Measurements from ENCODE around the gene XYLT2. TPM values are rescaled to one million over a fixed set of nuclear protein-coding genes. Genes with fewer than 3 reads are reported as not detected.
A peak's percentile ranks its signal among the peaks of the same experiment; 100 is the strongest.

XYLT2 gene
- total RNA-seq, 6 experiments from 2014 or later = 7.0 to 13.8 (median 9.4) TPM

- TF ChIP-seq POLR2A (IDR thresholded peaks at IDR 0.05) (no peak), CTCF (IDR thresholded peaks at IDR 0.05) (no peak)
- DNase-seq (no peak), ATAC-seq (no peak)
- Histone ChIP-seq H3K4me3 (no peak overlapping the region), H3K27ac (no peak overlapping the region), H3K36me3 (peaks cover 0 to 14% (median 4%) of the 10 kb centered on the region in 4 donors), H3K27me3 (no peaks in the 10 kb centered on the region), H3K9me3 (no peaks in the 10 kb centered on the region), H3K4me1 (peaks cover 0 to 16% (median 0%) of the 10 kb centered on the region in 4 donors)
- intact Hi-C loops (cut with DNase I) = loop anchor here in 1 of 2 donors (10.0 kb wide), 1 partner anchor 127 kb away; no protein-coding TSS in a partner anchor
- 100% methylated on average over 1 of the region's 17 CpGs for WGBS (ENCODE audit: insufficient coverage, low coverage, low lambda C conversion rate, missing lambda C conversion rate)
These were observed 12.3 kb downstream of the XYLT2 start for GRCh38 chr17:50358177-50358576.

GRCh38 chr17:50359005-50359699 is 13.2 kb downstream of the XYLT2 start:
- WGBS (ENCODE audit: insufficient coverage, low coverage, low lambda C conversion rate, missing lambda C conversion rate) = 20% methylated on average over 1 of the region's 5 CpGs
- DNase-seq (peak; percentile 52 to 92 (median 85)), ATAC-seq (peak; percentile 41 to 82 (median 52))
- Histone ChIP-seq H3K27me3 (no peaks in the 10 kb centered on the region), H3K9me3 (no peaks in the 10 kb centered on the region), H3K4me3 (no peak overlapping the region), H3K27ac (no peak overlapping the region), H3K36me3 (peaks cover 0 to 14% (median 4%) of the 10 kb centered on the region in 4 donors), H3K4me1 (peaks cover 0 to 16% (median 0%) of the 10 kb centered on the region in 4 donors)
- intact Hi-C loops (cut with DNase I) = loop anchor here in 1 of 2 donors (10.0 kb wide), 1 partner anchor 126 kb away; no protein-coding TSS in a partner anchor
- TF ChIP-seq CTCF (IDR thresholded peaks at IDR 0.05) = no peak

- no peak overlapping the region for H3K4me3 ChIP-seq
- intact Hi-C loops (cut with DNase I) = loop anchor here in 1 of 2 donors (10.0 kb wide), 1 partner anchor 125 kb away; no protein-coding TSS in a partner anchor
- ATAC-seq (no peak), DNase-seq (peak in 2 of 3 donors; percentile 40)
- WGBS (ENCODE audit: insufficient coverage, low coverage, low lambda C conversion rate, missing lambda C conversion rate) = no CpG with 5 or more reads among the region's 14 CpGs
- no peak overlapping the region for H3K27ac ChIP-seq
- H3K36me3 ChIP-seq = peaks cover 0 to 14% (median 4%) of the 10 kb centered on the region in 4 donors
- TF ChIP-seq POLR2A (IDR thresholded peaks at IDR 0.05) (no peak), CTCF (IDR thresholded peaks at IDR 0.05) (no peak)
- no peaks in the 10 kb centered on the region for H3K9me3 ChIP-seq
- H3K27me3 ChIP-seq = no peaks in the 10 kb centered on the region
- peaks cover 0 to 16% (median 0%) of the 10 kb centered on the region in 4 donors for H3K4me1 ChIP-seq
These were observed 14.1 kb downstream of the XYLT2 start for GRCh38 chr17:50359998-50360461.

- Histone ChIP-seq H3K36me3 (peaks cover 0 to 14% (median 3%) of the 10 kb centered on the region in 4 donors), H3K27me3 (no peaks in the 10 kb centered on the region), H3K9me3 (no peaks in the 10 kb centered on the region), H3K27ac (no peak overlapping the region), H3K4me1 (peaks cover 0 to 16% (median 0%) of the 10 kb centered on the region in 4 donors), H3K4me3 (no peak overlapping the region)
- DNase-seq (peak in 2 of 3 donors; percentile 35 to 39), ATAC-seq (no peak)
- intact Hi-C loops (cut with DNase I) = no loop called here
- no peak for TF ChIP-seq POLR2A (IDR thresholded peaks at IDR 0.05)
- WGBS (ENCODE audit: insufficient coverage, low coverage, low lambda C conversion rate, missing lambda C conversion rate) = 87% methylated on average over 8 of the region's 11 CpGs
These were observed 14.7 kb downstream of the XYLT2 start for GRCh38 chr17:50360486-50361115.

All from right lobe of liver (tissue), 6 donors.